ENCODE results near the gene MS4A14.
"Not testable (repeated sequence)": the region's sequence is repeated elsewhere in the genome, so short reads cannot be mapped to it uniquely, and the experiment has no call there.

Gene MS4A14

GRCh38 chr11:60392361-60392760 lies 3.9 kb upstream of the MS4A14 start:
- no peak for DNase-seq

- DNase-seq: no peak
Observed at GRCh38 chr11:60393016-60393415, 3.2 kb upstream of the MS4A14 start.

- DNase-seq: no peak
Observed at GRCh38 chr11:60394666-60395380, 1.4 kb upstream of the MS4A14 start.

GRCh38 chr11:60396799-60397198 lies 540 bp downstream of the MS4A14 start:
- no peak for DNase-seq

GRCh38 chr11:60420015-60420414 lies 23.8 kb downstream of the MS4A14 start:
- DNase-seq: no peak

- no peak for DNase-seq
Observed at GRCh38 chr11:60422609-60423008, 26.4 kb downstream of the MS4A14 start.

- DNase-seq: peak; percentile 67
Observed at GRCh38 chr11:60428517-60428916, 32.3 kb downstream of the MS4A14 start.

- no peak for DNase-seq
Observed at GRCh38 chr11:60429272-60429671, 33.0 kb downstream of the MS4A14 start, which contains the start of gene MS4A5. Gene MS4A5, plus strand, starts transcription at chr11:60429572. Its CDS starts 103 bp downstream, at chr11:60429675.

GRCh38 chr11:60431251-60431650 lies 35.0 kb downstream of the MS4A14 start:
- no peak for DNase-seq

GRCh38 chr11:60433401-60433800 lies 37.1 kb downstream of the MS4A14 start:
- no peak for DNase-seq

GRCh38 chr11:60447070-60447469 lies 50.8 kb downstream of the MS4A14 start:
- DNase-seq: no peak

- DNase-seq: no peak
Observed at GRCh38 chr11:60447846-60448245, 51.6 kb downstream of the MS4A14 start.

GRCh38 chr11:60451185-60451584 lies 54.9 kb downstream of the MS4A14 start:
- DNase-seq: not testable (repeated sequence)

GRCh38 chr11:60454212-60454611 lies 58.0 kb downstream of the MS4A14 start:
- DNase-seq: no peak

GRCh38 chr11:60455531-60456042 lies 59.3 kb downstream of the MS4A14 start, which contains the start of gene MS4A1:
Gene MS4A1, plus strand, starts transcription at chr11:60455847. Its CDS starts 6,528 bp downstream, at chr11:60462375.
- DNase-seq: no peak

- DNase-seq: no peak
Observed at GRCh38 chr11:60457576-60457975, 61.3 kb downstream of the MS4A14 start.

GRCh38 chr11:60459345-60459744 lies 63.1 kb downstream of the MS4A14 start:
- no peak for DNase-seq
